ENCODE data around the gene SCAPER.

The SCAPER gene

GRCh38 chr15:76353903-76354302 lies 551.2 kb downstream of the SCAPER start:
- no peak for DNase-seq

DNA sequence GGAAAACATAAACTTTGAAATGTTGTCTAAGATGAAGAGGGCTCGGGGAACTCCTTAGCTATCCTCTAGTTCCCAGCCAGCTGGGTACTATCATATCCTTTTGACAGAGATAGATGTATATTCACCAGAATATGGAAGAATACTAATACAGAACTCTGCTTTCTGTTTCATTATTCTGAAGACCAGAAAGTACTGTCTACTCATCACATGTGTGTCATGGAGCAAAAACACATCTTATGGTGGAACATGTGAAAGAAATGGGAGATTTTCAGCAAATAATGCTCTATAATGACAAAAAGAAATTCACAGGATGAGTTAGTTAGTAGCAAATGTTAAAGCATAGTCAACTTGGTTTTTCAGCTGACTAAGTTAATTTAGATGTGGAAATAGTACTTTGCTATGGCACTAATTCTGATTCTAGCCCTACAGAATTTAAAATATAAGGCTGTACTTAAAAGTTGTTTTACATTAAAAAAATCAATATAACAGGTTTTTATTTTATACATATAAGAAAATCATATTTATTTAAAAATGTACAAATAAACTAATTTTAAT lies 552.0 kb downstream of the SCAPER start:
- DNase-seq = no peak

DNA sequence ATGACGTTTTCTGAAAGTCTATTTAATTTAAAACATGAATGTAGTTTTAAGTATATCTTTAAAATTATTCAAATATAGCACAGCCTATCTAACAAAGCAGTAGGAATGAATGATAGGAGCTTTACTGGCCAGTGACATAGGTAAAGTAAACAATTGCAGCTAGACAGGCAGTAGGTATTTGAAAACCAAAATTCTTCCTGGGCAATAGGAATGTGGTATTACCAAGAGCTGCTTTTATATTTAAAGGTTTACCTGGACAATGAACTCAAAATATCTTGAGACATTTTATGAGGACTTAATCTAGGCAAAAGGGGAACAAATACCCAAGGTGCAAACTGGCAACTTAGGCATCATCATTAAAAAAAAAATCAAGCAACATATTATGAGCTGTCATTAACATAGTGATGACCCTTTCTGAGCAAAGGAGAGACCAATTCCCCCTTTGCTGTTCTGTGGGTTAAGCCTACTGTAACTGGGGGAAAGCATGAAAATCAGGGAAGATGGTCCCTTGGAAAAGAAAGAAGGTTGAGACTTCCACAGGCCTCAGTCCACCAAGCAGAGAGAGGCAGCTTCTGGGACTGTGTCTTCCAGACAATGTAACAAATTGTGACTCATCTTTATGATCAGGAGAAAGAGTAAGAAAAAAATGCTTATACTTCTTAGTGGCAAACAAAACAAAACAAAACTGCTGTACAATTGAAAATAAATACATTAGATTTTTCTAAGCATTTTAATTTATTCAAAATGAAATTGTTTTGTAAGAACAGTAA lies 555.7 kb downstream of the SCAPER start:
- no peak for DNase-seq

GRCh38 chr15:76347482-76348055 lies 557.6 kb downstream of the SCAPER start:
- peak in 1 of 4 experiments; percentile 8 for DNase-seq

- peak in 2 of 4 experiments; percentile 30 to 55 for DNase-seq
These were observed 558.3 kb downstream of the SCAPER start for GRCh38 chr15:76346669-76347481.

DNA sequence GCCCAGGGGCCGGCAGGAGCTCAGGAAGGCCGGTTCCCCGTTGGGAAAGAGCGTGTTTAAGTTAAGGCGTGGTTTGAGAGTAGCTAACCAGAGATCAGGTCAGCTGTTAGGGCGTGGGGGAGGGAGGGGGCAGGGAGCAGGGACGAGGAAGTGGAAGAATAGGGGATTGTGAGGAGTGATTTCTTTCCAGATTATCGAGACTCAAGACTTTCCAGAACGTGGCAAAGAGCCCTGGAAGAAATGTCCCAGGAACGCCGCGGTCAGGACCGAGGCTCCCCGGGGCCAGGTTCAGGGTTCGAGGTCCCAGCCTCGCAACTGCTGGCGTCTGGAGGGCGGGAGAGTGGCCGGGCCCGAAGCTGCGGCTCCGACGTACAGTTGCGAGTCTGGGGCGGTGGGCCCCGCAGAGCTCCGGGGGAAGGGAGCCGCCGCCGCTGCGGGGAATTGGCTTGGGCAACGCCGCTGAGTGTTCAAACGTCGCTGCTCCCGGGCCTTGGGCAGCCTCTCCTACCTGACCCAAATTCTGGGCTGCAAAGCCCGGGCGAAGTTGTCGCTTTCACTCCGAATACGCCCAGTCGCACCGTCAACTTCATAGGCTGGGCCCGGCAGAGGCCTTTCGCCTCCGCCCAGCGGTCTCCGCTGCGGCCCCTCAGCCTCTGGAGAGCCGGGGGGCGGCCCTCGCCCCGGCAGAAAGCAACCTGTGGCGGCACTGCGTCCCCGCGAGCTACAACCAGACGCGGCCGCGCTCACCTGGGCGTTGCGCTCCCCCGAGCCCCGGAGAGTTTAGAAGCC lies 559.1 kb downstream of the SCAPER start:
- peak; percentile 49 to 77 (median 66) for DNase-seq

GRCh38 chr15:76345583-76345879 lies 559.6 kb downstream of the SCAPER start:
- no peak for DNase-seq

GRCh38 chr15:76344893-76345582 lies 560.1 kb downstream of the SCAPER start:
- no peak for DNase-seq

- no peak for DNase-seq
These were observed 561.7 kb downstream of the SCAPER start for GRCh38 chr15:76343313-76343996.

DNA sequence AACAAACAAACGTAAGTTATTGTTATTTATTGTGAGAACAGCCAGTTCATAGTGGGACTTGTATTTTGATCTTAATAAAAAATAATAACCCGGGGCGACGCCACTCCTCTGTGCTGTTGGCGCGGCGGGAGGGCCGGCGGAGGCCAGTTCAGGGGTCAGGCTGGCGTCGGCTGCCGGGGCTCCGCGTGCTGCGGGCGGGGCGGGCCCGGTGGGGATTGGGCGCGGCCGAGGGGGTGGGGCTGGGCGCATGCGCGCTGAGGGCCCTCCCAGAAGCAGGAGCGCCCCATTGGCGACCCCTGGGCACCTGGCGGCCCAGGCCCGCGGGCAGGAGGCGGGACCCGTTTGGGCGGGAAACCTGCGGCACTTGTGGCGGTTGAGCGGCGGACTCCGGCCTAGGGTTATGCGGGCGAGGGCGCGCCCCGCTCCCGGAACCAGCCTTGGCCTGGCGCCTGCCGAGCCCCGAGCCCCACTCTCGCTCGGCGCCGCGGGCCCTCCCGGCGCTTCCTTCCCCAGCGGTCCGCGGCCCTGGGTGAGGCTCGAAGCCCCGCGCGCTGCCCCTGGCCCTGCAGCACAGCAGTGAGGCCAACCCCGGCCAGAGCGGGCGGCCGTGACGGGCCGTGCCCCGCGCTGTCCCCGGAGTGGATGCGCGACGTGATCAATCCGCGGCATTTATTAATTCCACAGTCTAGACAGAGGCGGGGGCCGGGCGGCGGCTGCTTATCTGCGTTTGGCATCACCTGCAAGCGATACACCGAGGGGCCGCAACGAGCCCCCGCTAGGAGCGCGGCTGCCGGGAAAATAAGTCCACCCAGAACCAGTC lies 562.5 kb downstream of the SCAPER start:
- DNase-seq = peak in 3 of 4 experiments; percentile 8 to 41 (median 28)

GRCh38 chr15:76342058-76342381 lies 563.1 kb downstream of the SCAPER start:
- DNase-seq = peak in 2 of 4 experiments; percentile 17 to 26

DNA sequence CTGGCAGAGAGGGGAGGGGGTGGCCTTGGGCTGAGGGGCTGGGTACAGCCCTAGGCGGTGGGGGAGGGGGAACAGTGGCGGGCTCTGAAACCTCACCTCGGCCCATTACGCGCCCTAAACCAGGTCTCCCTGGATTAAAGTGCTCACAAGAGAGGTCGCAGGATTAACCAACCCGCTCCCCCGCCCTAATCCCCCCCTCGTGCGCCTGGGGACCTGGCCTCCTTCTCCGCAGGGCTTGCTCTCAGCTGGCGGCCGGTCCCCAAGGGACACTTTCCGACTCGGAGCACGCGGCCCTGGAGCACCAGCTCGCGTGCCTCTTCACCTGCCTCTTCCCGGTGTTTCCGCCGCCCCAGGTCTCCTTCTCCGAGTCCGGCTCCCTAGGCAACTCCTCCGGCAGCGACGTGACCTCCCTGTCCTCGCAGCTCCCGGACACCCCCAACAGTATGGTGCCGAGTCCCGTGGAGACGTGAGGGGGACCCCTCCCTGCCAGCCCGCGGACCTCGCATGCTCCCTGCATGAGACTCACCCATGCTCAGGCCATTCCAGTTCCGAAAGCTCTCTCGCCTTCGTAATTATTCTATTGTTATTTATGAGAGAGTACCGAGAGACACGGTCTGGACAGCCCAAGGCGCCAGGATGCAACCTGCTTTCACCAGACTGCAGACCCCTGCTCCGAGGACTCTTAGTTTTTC lies 563.6 kb downstream of the SCAPER start:
- DNase-seq = peak in 1 of 4 experiments; percentile 22

- peak; percentile 25 to 61 (median 48) for DNase-seq
These were observed 564.3 kb downstream of the SCAPER start for GRCh38 chr15:76340803-76341365.

DNA sequence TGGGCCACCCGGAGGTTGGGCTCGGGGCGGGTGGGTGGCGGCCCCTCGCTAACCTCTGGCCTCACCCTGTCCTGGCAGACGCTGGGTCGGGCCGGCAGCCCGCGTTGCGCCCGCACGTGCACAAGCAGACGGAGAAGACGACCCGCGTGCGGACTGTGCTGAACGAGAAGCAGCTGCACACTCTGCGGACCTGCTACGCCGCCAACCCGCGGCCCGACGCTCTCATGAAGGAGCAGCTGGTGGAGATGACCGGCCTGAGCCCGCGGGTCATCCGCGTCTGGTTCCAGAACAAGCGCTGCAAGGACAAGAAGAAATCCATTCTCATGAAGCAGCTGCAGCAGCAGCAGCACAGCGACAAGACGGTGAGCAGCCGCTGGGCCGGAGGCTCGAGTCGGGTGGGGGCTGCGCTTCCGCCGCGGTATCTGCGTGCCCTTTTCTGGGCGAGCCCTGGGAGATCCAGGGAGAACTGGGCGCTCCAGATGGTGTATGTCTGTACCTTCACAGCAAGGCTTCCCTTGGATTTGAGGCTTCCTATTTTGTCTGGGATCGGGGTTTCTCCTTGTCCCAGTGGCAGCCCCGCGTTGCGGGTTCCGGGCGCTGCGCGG lies 564.8 kb downstream of the SCAPER start:
- DNase-seq = peak; percentile 17 to 53 (median 44)

GRCh38 chr15:76339305-76340197 lies 565.6 kb downstream of the SCAPER start:
- peak; percentile 24 to 73 (median 48) for DNase-seq

GRCh38 chr15:76338486-76339304 lies 566.4 kb downstream of the SCAPER start:
- peak; percentile 11 to 83 (median 40) for DNase-seq
